ENCODE data around the gene PRX.
A peak's percentile ranks its signal among the peaks of the same experiment; 100 is the strongest.
"Not testable (repeated sequence)": the region's sequence is repeated elsewhere in the genome, so short reads cannot be mapped to it uniquely, and the experiment has no call there.

The PRX gene

GRCh38 chr19:40413291-40413845, at the start of gene PRX:
Gene PRX, minus strand, starts transcription at chr19:40413378. Its CDS starts 5,446 bp downstream, at chr19:40407932.
- DNase-seq: no peak

- no peak for DNase-seq
These were observed 48.6 kb upstream of the PRX start for GRCh38 chr19:40461669-40462221.

GRCh38 chr19:40460185-40460584, 47.0 kb upstream of the PRX start:
- no peak for DNase-seq

- DNase-seq: no peak
These were observed 45.4 kb upstream of the PRX start for GRCh38 chr19:40458597-40458974.

- DNase-seq: no peak
These were observed 44.9 kb upstream of the PRX start for GRCh38 chr19:40457953-40458596.

GRCh38 chr19:40457048-40457447, 43.9 kb upstream of the PRX start:
- DNase-seq: no peak

GRCh38 chr19:40453943-40454342, 40.8 kb upstream of the PRX start:
- DNase-seq: not testable (repeated sequence)

GRCh38 chr19:40453151-40453735, 40.1 kb upstream of the PRX start:
- DNase-seq: no peak

- DNase-seq: no peak
These were observed 38.8 kb upstream of the PRX start for GRCh38 chr19:40452016-40452415.

- DNase-seq: no peak
These were observed 37.5 kb upstream of the PRX start for GRCh38 chr19:40450664-40451063.

- no peak for DNase-seq
These were observed 36.3 kb upstream of the PRX start for GRCh38 chr19:40449506-40449905.

GRCh38 chr19:40446263-40446784, 33.1 kb upstream of the PRX start:
- no peak for DNase-seq

GRCh38 chr19:40445780-40446262, 32.6 kb upstream of the PRX start:
- no peak for DNase-seq

GRCh38 chr19:40444825-40445312, 31.7 kb upstream of the PRX start:
- no peak for DNase-seq

GRCh38 chr19:40444000-40444824, 31.0 kb upstream of the PRX start, which contains the start of gene SERTAD3:
Gene SERTAD3, minus strand, starts transcription at chr19:40444335. Its CDS starts 2,255 bp downstream, at chr19:40442080.
- DNase-seq: peak; percentile 82

- peak; percentile 97 for DNase-seq
These were observed 30.2 kb upstream of the PRX start for GRCh38 chr19:40443131-40443999.

GRCh38 chr19:40442328-40443130, 29.4 kb upstream of the PRX start:
- DNase-seq: no peak

- DNase-seq: no peak
These were observed 28.6 kb upstream of the PRX start for GRCh38 chr19:40441719-40442253.

GRCh38 chr19:40438284-40438683, 25.1 kb upstream of the PRX start:
- DNase-seq: no peak
